LNCaP clone FGC (cell line): ENCODE data around the gene GALNT7.

Source experiments
- DNase-seq: peaks from one replicate; pipeline ENCODE4 v3.0.0-alpha.2; 2011; ENCODE audit warnings: low read depth
- H3K4me3 ChIP-seq: 2 replicates; pipeline ENCODE4 v1.5.1; 2011; ENCODE audit warnings: mild to moderate bottlenecking, low read depth, low read length, control low read depth
- CTCF ChIP-seq: IDR thresholded peaks from 2 replicates; pipeline ENCODE4 v1.5.1; 2012; ENCODE audit warnings: mild to moderate bottlenecking; ENCODE audit not compliant: control insufficient read depth, insufficient read depth; ENCODE audit errors: extremely low read depth

GALNT7 gene

GRCh38 chr4:173170182-173170778 lies 1.7 kb downstream of the GALNT7 start:
- DNase-seq: no peak
- TF ChIP-seq CTCF: no peak
- H3K4me3 ChIP-seq: peak overlapping the region; percentile 64

GRCh38 chr4:173171098-173171497 lies 2.5 kb downstream of the GALNT7 start:
- no peak overlapping the region for H3K4me3 ChIP-seq
- DNase-seq: no peak
- peak; percentile 31 for TF ChIP-seq CTCF

- TF ChIP-seq CTCF: no peak
- no peak overlapping the region for H3K4me3 ChIP-seq
- DNase-seq: no peak
These were observed 3.4 kb downstream of the GALNT7 start for GRCh38 chr4:173171987-173172386.

- H3K4me3 ChIP-seq: no peak overlapping the region
- no peak for TF ChIP-seq CTCF
- DNase-seq: no peak
These were observed 5.6 kb downstream of the GALNT7 start for GRCh38 chr4:173174184-173174583.

- no peak for DNase-seq
- H3K4me3 ChIP-seq: no peak overlapping the region
- TF ChIP-seq CTCF: no peak
These were observed 6.0 kb downstream of the GALNT7 start for GRCh38 chr4:173174594-173175012.

GRCh38 chr4:173176010-173176409 lies 7.4 kb downstream of the GALNT7 start:
- TF ChIP-seq CTCF: no peak
- H3K4me3 ChIP-seq: no peak overlapping the region

GRCh38 chr4:173177232-173177631 lies 8.6 kb downstream of the GALNT7 start:
- no peak for TF ChIP-seq CTCF
- no peak for DNase-seq
- no peak overlapping the region for H3K4me3 ChIP-seq

More at GRCh38 chr4:173176010-173176409, 7.4 kb downstream of the GALNT7 start:
- DNase-seq: no peak
